GM12878 (cell line): Measurements from ENCODE around the gene NOS1. TPM values are rescaled to one million over a fixed set of nuclear protein-coding genes. Genes with fewer than 3 reads are reported as not detected.

Source experiments
- ATAC-seq: fragments of 200-7000 bp; cut with Tn5 transposase; 3 replicates; pipeline ENCODE4 v1.9.1; 2020; ENCODE audit warnings: mild to moderate bottlenecking, moderate library complexity
- BruUV-seq: library from RNA; stranded (reverse); fragments of 400-500 nt; replicated peaks from 2 replicates; lab custom pipeline; 2021; lab: Mats Ljungman, UMichigan
- CTCF ChIA-PET: fragments of 300-600 bp; sonication (Branson Sonifier 250); formaldehyde crosslinking; extraction: SDS; loops from one replicate; lab custom pipeline; 2021; ENCODE audit warnings: inconsistent platforms; lab: Yijun Ruan, JAX
- POLR2A ChIA-PET: fragments of 350-600 bp; formaldehyde crosslinking; extraction: SDS; loops from one replicate; lab custom pipeline; 2021; ENCODE audit warnings: inconsistent platforms; lab: Charles Lee
- RAD21 ChIA-PET: fragments of 300-600 bp; sonication (Branson Sonifier 250); formaldehyde crosslinking; loops from one replicate; lab custom pipeline; 2023; ENCODE audit warnings: antibody characterized with exemption; ENCODE audit not compliant: unreplicated experiment; lab: Charles Lee
- SMC1A ChIA-PET: fragments of 300-600 bp; sonication (Branson Sonifier 250); formaldehyde crosslinking; loops from one replicate; lab custom pipeline; 2023; ENCODE audit not compliant: unreplicated experiment, uncharacterized antibody; lab: Charles Lee
- DNase-seq: peaks from one replicate; pipeline ENCODE4 v3.0.0-alpha.2; 2011; ENCODE audit warnings: low read depth, low spot score
- FAIRE-seq: peaks from 3 replicates; lab custom pipeline; 2011; peaks lifted over from hg19 to GRCh38; lab: Jason Lieb, UNC
- H2AFZ ChIP-seq: 2 replicates; pipeline ENCODE4 v1.6.0; 2011; ENCODE audit warnings: low read depth, low read length, control low read depth; ENCODE audit not compliant: control insufficient read depth
- H3K27ac ChIP-seq: 2 replicates; pipeline ENCODE4 v1.5.1; 2011; ENCODE audit warnings: control low read depth; ENCODE audit not compliant: control insufficient read depth, insufficient read depth
- H3K27me3 ChIP-seq, 2 experiments: replicated peaks in 1 of 2; 2 replicates each; pipeline versions ENCODE4 v1.6.0 to v1.6.1; 2011; ENCODE audit warnings: low read length in 1 of 2; ENCODE audit not compliant: control insufficient read depth in 2 of 2, insufficient read depth in 2 of 2
- H3K36me3 ChIP-seq, 2 experiments: 2 replicates each; pipeline ENCODE4 v1.5.1; 2011; ENCODE audit warnings: low read length in 1 of 2; ENCODE audit not compliant: control insufficient read depth in 2 of 2, insufficient read depth in 2 of 2
- H3K4me1 ChIP-seq: 2 replicates; pipeline ENCODE4 v1.6.1; 2011; ENCODE audit warnings: mild to moderate bottlenecking, low read length, moderate library complexity, mixed read lengths; ENCODE audit not compliant: control insufficient read depth, insufficient read depth
- H3K4me2 ChIP-seq: 2 replicates; pipeline ENCODE4 v1.6.0; 2011; ENCODE audit warnings: control low read depth; ENCODE audit not compliant: control insufficient read depth, insufficient read depth
- H3K4me3 ChIP-seq: fragments of 200-600 bp; sonication (generic); 2 replicates; pipeline ENCODE4 v1.5.1; 2016
- H3K79me2 ChIP-seq: 2 replicates; pipeline ENCODE4 v1.6.0; 2011; ENCODE audit warnings: low read length; ENCODE audit not compliant: control insufficient read depth, insufficient read depth
- H3K9ac ChIP-seq: 2 replicates; pipeline ENCODE4 v1.8.0; 2011; ENCODE audit warnings: low read length, control low read depth, mixed read lengths; ENCODE audit not compliant: control insufficient read depth, insufficient read depth
- H3K9me3 ChIP-seq: replicated peaks from 3 replicates; pipeline ENCODE4 v1.5.1; 2011; ENCODE audit warnings: mild to moderate bottlenecking, low read length; ENCODE audit not compliant: control insufficient read depth, insufficient read depth
- H4K20me1 ChIP-seq: 2 replicates; pipeline ENCODE4 v1.6.0; 2011; ENCODE audit not compliant: control insufficient read depth, insufficient read depth
- BMI1 ChIP-seq: fragments of 450-650 bp; IDR thresholded peaks from 2 replicates; pipeline ENCODE4 v1.6.1; 2016; ENCODE audit warnings: mild to moderate bottlenecking, moderate library complexity, borderline replicate concordance
- IKZF1 ChIP-seq: fragments of 450-650 bp; conservative IDR thresholded peaks from 2 replicates; pipeline ENCODE4 v1.6.1; 2017; ENCODE audit warnings: antibody characterized with exemption, mild to moderate bottlenecking
- WGBS: methylation state at CpG from one replicate; pipeline ENCODE4 v1.1.6; 2016; ENCODE audit warnings: low lambda C conversion rate; ENCODE audit not compliant: insufficient replicate concordance, insufficient coverage; ENCODE audit errors: missing lambda C conversion rate; 5-methylcytosine and 5-hydroxymethylcytosine counted together
- in situ Hi-C: fragments of 300-500 bp; cut with MboI; formaldehyde crosslinking; loops from 9 replicates; pipeline ENCODE4 v1.14.3; 2018; ENCODE audit warnings: mixed read lengths
- intact Hi-C: fragments of 100-400 bp; cut with micrococcal nuclease; formaldehyde crosslinking; loops from one replicate; pipeline ENCODE4 v1.14.2; 2022; ENCODE audit not compliant: unreplicated experiment
- polyA plus RNA-seq, 11 experiments: library from polyadenylated mRNA; depleted of rRNA in 4 of 11; unstranded in 6 of 11; stranded (reverse) in 5 of 11; fragments of >200 nt; fragmentation: Nextera tagmentation in 4 of 11; fragmentation: Illumina TruSeq in 1 of 11; extraction: Ambion mirVana in 4 of 11; extraction: Trizol in 1 of 11; gene quantifications; 1 replicate in 1 of 11; 2 replicates in 10 of 11; pipeline versions ENCODE4 v1.2.1 to v1.2.3, GENCODE V29; 2011 to 2016; ENCODE audit warnings: inconsistent platforms in 2 of 11, missing spikeins in 2 of 11, low read depth in 1 of 11
- total RNA-seq, 4 experiments: library from RNA; depleted of rRNA in 3 of 4; stranded (reverse); fragments of >200 nt in 3 of 4; fragmentation: Illumina TruSeq in 1 of 4; extraction: Trizol in 1 of 4; gene quantifications; 2 replicates each; pipeline versions ENCODE4 v1.2.1 to v1.2.3, GENCODE V29; 2013 to 2021
- TF ChIP-seq, protein P1 (sequence below): fragments of 150-350 bp; IDR thresholded peaks from 2 replicates; pipeline ENCODE4 v1.6.1; 2014; ENCODE audit warnings: mild to moderate bottlenecking, low read depth, low read length

NOS1 gene
- total and polyA plus RNA-seq, 10 of the 15 experiments (the other 5 are each of a cell fraction or from before 2014, with no cell fraction given) = under 0.01 to 0.04 (median 0.01) TPM; not detected in 7

DNA sequence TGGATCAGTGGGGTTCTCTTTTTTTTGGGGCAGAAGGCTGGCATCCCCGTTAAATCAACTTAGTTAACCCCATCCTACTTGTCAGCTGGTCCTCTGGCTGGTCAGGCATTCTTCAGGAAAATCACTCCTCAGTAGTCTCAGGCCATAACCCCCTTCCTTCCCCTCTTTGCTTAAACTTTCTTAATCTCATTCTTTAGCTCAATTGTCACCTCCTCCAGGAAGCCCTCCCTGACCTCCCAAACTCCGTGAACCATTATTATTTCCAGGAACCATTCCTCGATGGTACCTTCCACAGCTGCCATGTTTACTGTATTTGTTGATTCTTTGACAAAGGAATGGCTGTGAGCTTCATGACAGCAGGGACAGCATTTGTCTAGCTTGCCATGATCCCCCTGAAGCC, 98.7 kb downstream of the NOS1 start:
- ChIA-PET POLR2A (no interaction called here), SMC1A (no interaction called here), RAD21 (no interaction called here), CTCF (interaction anchor here (0.6 kb wide), 1 partner anchor 27 kb away, joined by 3 read pairs; no protein-coding TSS in a partner anchor)
- H3K9me3 ChIP-seq = no peaks in the 10 kb centered on the region
- intact Hi-C loops (no loop called here), in situ Hi-C loops (no loop called here)
- ATAC-seq (no peak), DNase-seq (no peak), FAIRE-seq (no peak)
- WGBS = 13% methylated on average over 3 of the region's 3 CpGs
- no peak for TF ChIP-seq IKZF1
- H3K4me1 ChIP-seq = no peaks in the 10 kb centered on the region
- no peak overlapping the region for H3K4me3 ChIP-seq
- H3K4me2 ChIP-seq = no peak overlapping the region
- no peaks in the 10 kb centered on the region for H3K36me3 ChIP-seq
- H3K9ac ChIP-seq = no peak overlapping the region
- no peak overlapping the region for H2AFZ ChIP-seq
- no TSS peak for BruUV-seq
- H3K79me2 ChIP-seq = no peaks in the 10 kb centered on the region
- H3K27ac ChIP-seq = no peak overlapping the region
- H4K20me1 ChIP-seq = no peaks in the 10 kb centered on the region
- H3K27me3 ChIP-seq = no peaks in the 10 kb centered on the region

DNA sequence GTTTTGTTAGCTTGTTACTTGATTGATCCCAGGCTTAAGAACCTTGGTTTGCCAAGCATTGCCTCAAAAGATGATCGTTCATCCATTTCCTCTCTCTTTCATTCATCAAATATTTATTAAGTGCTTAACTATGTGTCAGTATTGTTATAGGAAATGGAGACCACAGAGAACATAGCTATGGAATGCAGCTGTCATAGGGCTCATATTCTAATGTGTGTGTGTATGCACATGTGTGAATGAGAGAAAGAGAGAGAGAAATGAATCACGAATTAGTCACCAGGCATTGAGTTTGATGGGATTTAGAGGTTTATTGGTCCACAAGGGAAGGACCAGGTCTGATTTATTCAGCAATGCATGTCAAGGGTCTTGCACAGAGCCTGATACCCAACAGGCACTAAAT, 100.2 kb downstream of the NOS1 start:
- 23% methylated on average over 2 of the region's 2 CpGs for WGBS
- no peak overlapping the region for H3K9ac ChIP-seq
- H2AFZ ChIP-seq = no peak overlapping the region
- BruUV-seq = no TSS peak
- no peak for TF ChIP-seq IKZF1
- no peak for TF ChIP-seq BMI1
- TF ChIP-seq, protein P1, sequence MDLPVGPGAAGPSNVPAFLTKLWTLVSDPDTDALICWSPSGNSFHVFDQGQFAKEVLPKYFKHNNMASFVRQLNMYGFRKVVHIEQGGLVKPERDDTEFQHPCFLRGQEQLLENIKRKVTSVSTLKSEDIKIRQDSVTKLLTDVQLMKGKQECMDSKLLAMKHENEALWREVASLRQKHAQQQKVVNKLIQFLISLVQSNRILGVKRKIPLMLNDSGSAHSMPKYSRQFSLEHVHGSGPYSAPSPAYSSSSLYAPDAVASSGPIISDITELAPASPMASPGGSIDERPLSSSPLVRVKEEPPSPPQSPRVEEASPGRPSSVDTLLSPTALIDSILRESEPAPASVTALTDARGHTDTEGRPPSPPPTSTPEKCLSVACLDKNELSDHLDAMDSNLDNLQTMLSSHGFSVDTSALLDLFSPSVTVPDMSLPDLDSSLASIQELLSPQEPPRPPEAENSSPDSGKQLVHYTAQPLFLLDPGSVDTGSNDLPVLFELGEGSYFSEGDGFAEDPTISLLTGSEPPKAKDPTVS = no peak
- ChIA-PET POLR2A (interaction anchor here (0.6 kb wide), 1 partner anchor 1230 kb away, joined by 4 read pairs; no protein-coding TSS in a partner anchor), RAD21 (no interaction called here), SMC1A (interaction anchor here (1.1 kb wide), 1 partner anchor 10 kb away, joined by 4 read pairs; no protein-coding TSS in a partner anchor), CTCF (no interaction called here)
- DNase-seq (no peak), ATAC-seq (no peak), FAIRE-seq (no peak)
- H3K27me3 ChIP-seq = no peaks in the 10 kb centered on the region
- no peaks in the 10 kb centered on the region for H3K36me3 ChIP-seq
- no peak overlapping the region for H3K4me2 ChIP-seq
- no peaks in the 10 kb centered on the region for H3K79me2 ChIP-seq
- H4K20me1 ChIP-seq = no peaks in the 10 kb centered on the region
- in situ Hi-C loops (no loop called here), intact Hi-C loops (no loop called here)
- no peaks in the 10 kb centered on the region for H3K4me1 ChIP-seq
- no peak overlapping the region for H3K27ac ChIP-seq
- no peak overlapping the region for H3K4me3 ChIP-seq
- H3K9me3 ChIP-seq = no peaks in the 10 kb centered on the region
